ENCODE results near the gene ARSB. TPM values are rescaled to one million over a fixed set of nuclear protein-coding genes. Genes with fewer than 3 reads are reported as not detected.
"Not testable (repeated sequence)": the region's sequence is repeated elsewhere in the genome, so short reads cannot be mapped to it uniquely, and the experiment has no call there.

Gene ARSB
- total RNA-seq, 1 donor = 38.4 TPM

GRCh38 chr5:78766412-78766762, 218.7 kb downstream of the ARSB start:
- Histone ChIP-seq H3K36me3 (ENCODE audit: insufficient read depth, low read length) (no peaks in the 10 kb centered on the region), H3K4me2 (ENCODE audit: insufficient read depth, low read length) (no peak overlapping the region), H3K79me2 (ENCODE audit: insufficient read depth, low read length) (no peaks in the 10 kb centered on the region), H3K27ac (ENCODE audit: low read depth, low read length) (no peak overlapping the region), H3K4me3 (ENCODE audit: insufficient read depth, low read length) (no peak overlapping the region), H3K4me1 (ENCODE audit: insufficient read depth, low read length) (no peaks in the 10 kb centered on the region), H3K9me3 (ENCODE audit: low read depth, low read length) (no peaks in the 10 kb centered on the region), H2AFZ (ENCODE audit: low read length) (no peak overlapping the region), H4K20me1 (ENCODE audit: insufficient read depth, low read length) (no peaks in the 10 kb centered on the region), H3K27me3 (ENCODE audit: insufficient read depth, low read length) (peaks cover 17% of the 10 kb centered on the region)
- DNase-seq (ENCODE audit: insufficient read length, low spot score, missing footprints) = no peak
- no peak for TF ChIP-seq CTCF (IDR thresholded peaks at IDR 0.05; ENCODE audit: extremely low read depth, low read depth, low read length)

GRCh38 chr5:78765756-78766411, 219.2 kb downstream of the ARSB start:
- TF ChIP-seq CTCF (IDR thresholded peaks at IDR 0.05; ENCODE audit: extremely low read depth, low read depth, low read length) = no peak
- H3K4me2 ChIP-seq (ENCODE audit: insufficient read depth, low read length) = no peak overlapping the region
- H4K20me1 ChIP-seq (ENCODE audit: insufficient read depth, low read length) = no peaks in the 10 kb centered on the region

GRCh38 chr5:78765116-78765515, 220.0 kb downstream of the ARSB start:
- no peak overlapping the region for H3K4me3 ChIP-seq (ENCODE audit: insufficient read depth, low read length)
- H3K27me3 ChIP-seq (ENCODE audit: insufficient read depth, low read length) = peaks cover 17% of the 10 kb centered on the region
- H3K9me3 ChIP-seq (ENCODE audit: low read depth, low read length) = no peaks in the 10 kb centered on the region
- no peaks in the 10 kb centered on the region for H3K79me2 ChIP-seq (ENCODE audit: insufficient read depth, low read length)
- H3K36me3 ChIP-seq (ENCODE audit: insufficient read depth, low read length) = no peaks in the 10 kb centered on the region
- H4K20me1 ChIP-seq (ENCODE audit: insufficient read depth, low read length) = no peaks in the 10 kb centered on the region
- DNase-seq (ENCODE audit: insufficient read length, low spot score, missing footprints) = no peak
- no peaks in the 10 kb centered on the region for H3K4me1 ChIP-seq (ENCODE audit: insufficient read depth, low read length)
- H3K4me2 ChIP-seq (ENCODE audit: insufficient read depth, low read length) = no peak overlapping the region
- no peak for TF ChIP-seq CTCF (IDR thresholded peaks at IDR 0.05; ENCODE audit: extremely low read depth, low read depth, low read length)
- H3K27ac ChIP-seq (ENCODE audit: low read depth, low read length) = no peak overlapping the region
- H2AFZ ChIP-seq (ENCODE audit: low read length) = no peak overlapping the region

More at GRCh38 chr5:78765756-78766411, 219.2 kb downstream of the ARSB start:
- H3K79me2 ChIP-seq (ENCODE audit: insufficient read depth, low read length) = no peaks in the 10 kb centered on the region
- peaks cover 17% of the 10 kb centered on the region for H3K27me3 ChIP-seq (ENCODE audit: insufficient read depth, low read length)
- H3K4me1 ChIP-seq (ENCODE audit: insufficient read depth, low read length) = no peaks in the 10 kb centered on the region
- no peak overlapping the region for H3K27ac ChIP-seq (ENCODE audit: low read depth, low read length)
- no peak overlapping the region for H2AFZ ChIP-seq (ENCODE audit: low read length)
- no peak overlapping the region for H3K4me3 ChIP-seq (ENCODE audit: insufficient read depth, low read length)
- H3K9me3 ChIP-seq (ENCODE audit: low read depth, low read length) = no peaks in the 10 kb centered on the region
- H3K36me3 ChIP-seq (ENCODE audit: insufficient read depth, low read length) = no peaks in the 10 kb centered on the region
- DNase-seq (ENCODE audit: insufficient read length, low spot score, missing footprints) = no peak

- H3K27me3 ChIP-seq (ENCODE audit: insufficient read depth, low read length) = peaks cover 17% of the 10 kb centered on the region
- H2AFZ ChIP-seq (ENCODE audit: low read length) = no peak overlapping the region
- no peak for DNase-seq (ENCODE audit: insufficient read length, low spot score, missing footprints)
- no peaks in the 10 kb centered on the region for H3K4me1 ChIP-seq (ENCODE audit: insufficient read depth, low read length)
- H3K9me3 ChIP-seq (ENCODE audit: low read depth, low read length) = no peaks in the 10 kb centered on the region
- H3K4me2 ChIP-seq (ENCODE audit: insufficient read depth, low read length) = no peak overlapping the region
- no peaks in the 10 kb centered on the region for H3K36me3 ChIP-seq (ENCODE audit: insufficient read depth, low read length)
- H3K79me2 ChIP-seq (ENCODE audit: insufficient read depth, low read length) = no peaks in the 10 kb centered on the region
- no peak overlapping the region for H3K4me3 ChIP-seq (ENCODE audit: insufficient read depth, low read length)
- H4K20me1 ChIP-seq (ENCODE audit: insufficient read depth, low read length) = no peaks in the 10 kb centered on the region
- no peak overlapping the region for H3K27ac ChIP-seq (ENCODE audit: low read depth, low read length)
- no peak for TF ChIP-seq CTCF (IDR thresholded peaks at IDR 0.05; ENCODE audit: extremely low read depth, low read depth, low read length)
These were observed 221.4 kb downstream of the ARSB start for GRCh38 chr5:78763659-78764189.

- not testable (repeated sequence) for H2AFZ ChIP-seq (ENCODE audit: low read length); H3K4me2 ChIP-seq (ENCODE audit: insufficient read depth, low read length); H3K4me1 ChIP-seq (ENCODE audit: insufficient read depth, low read length); H3K36me3 ChIP-seq (ENCODE audit: insufficient read depth, low read length); H3K9me3 ChIP-seq (ENCODE audit: low read depth, low read length); H3K4me3 ChIP-seq (ENCODE audit: insufficient read depth, low read length); H3K27ac ChIP-seq (ENCODE audit: low read depth, low read length); DNase-seq (ENCODE audit: insufficient read length, low spot score, missing footprints); H3K79me2 ChIP-seq (ENCODE audit: insufficient read depth, low read length); H4K20me1 ChIP-seq (ENCODE audit: insufficient read depth, low read length)
- H3K27me3 ChIP-seq (ENCODE audit: insufficient read depth, low read length) = peaks cover 17% of the 10 kb centered on the region
These were observed 222.4 kb downstream of the ARSB start for GRCh38 chr5:78762743-78763142.
